K562 (cell line): ENCODE data around the gene KLHL18. TPM values are rescaled to one million over a fixed set of nuclear protein-coding genes. Genes with fewer than 3 reads are reported as not detected.

ENCODE experiments used
- ATAC-seq: fragments of 200-7000 bp; cut with Tn5 transposase; 3 replicates; pipeline ENCODE4 v1.9.1; 2020; ENCODE audit warnings: moderate library complexity
- BruUV-seq: library from RNA; stranded (reverse); fragments of 400-500 nt; replicated peaks from 2 replicates; lab custom pipeline; 2021; lab: Mats Ljungman, UMichigan
- CTCF ChIA-PET: fragments of 300-600 bp; formaldehyde crosslinking; extraction: SDS; loops from one replicate; lab custom pipeline; 2021; ENCODE audit warnings: low intra/inter-chr PET ratio; lab: Yijun Ruan, JAX
- POLR2A ChIA-PET: fragments of 300-600, 350-650 bp; sonication (Branson Sonifier 250); formaldehyde crosslinking; extraction: SDS; loops from one replicate; lab custom pipeline; 2021; ENCODE audit warnings: antibody characterized with exemption, inconsistent platforms; lab: Yijun Ruan, JAX
- DNase-seq, 4 experiments: peaks; one replicate each; pipeline versions ENCODE4 v3.0.0 to v3.0.0-alpha.2; 2011 to 2018; ENCODE audit warnings: low spot score in 3 of 4, mixed read lengths in 3 of 4; ENCODE audit errors: extremely low read depth in 1 of 4
- FAIRE-seq: peaks from 2 replicates; lab custom pipeline; 2011; peaks lifted over from hg19 to GRCh38; lab: Jason Lieb, UNC
- H2AFZ ChIP-seq: 2 replicates; pipeline ENCODE4 v1.6.0; 2011; ENCODE audit warnings: low read depth, low read length, control low read depth, inconsistent platforms
- H3K27ac ChIP-seq: fragments of 200-600 bp; 3 replicates; pipeline ENCODE4 v1.8.0; 2011; ENCODE audit warnings: low read depth, mild to moderate bottlenecking, control low read depth, inconsistent platforms, low read length, moderate library complexity, mixed read lengths; ENCODE audit errors: extremely low read depth
- H3K27me3 ChIP-seq, 2 experiments: fragments of 300-600 bp in 1 of 2; 2 replicates in 1 of 2; 3 replicates in 1 of 2; pipeline versions ENCODE4 v1.6.0 to v1.8.0; 2011; ENCODE audit warnings: inconsistent platforms in 2 of 2, low read length in 2 of 2, mild to moderate bottlenecking in 1 of 2, mixed read lengths in 1 of 2, moderate library complexity in 1 of 2; ENCODE audit not compliant: control insufficient read depth in 2 of 2, insufficient read depth in 2 of 2
- H3K36me3 ChIP-seq: fragments of 300-600 bp; 3 replicates; pipeline ENCODE4 v1.8.0; 2011; ENCODE audit warnings: mild to moderate bottlenecking, low read length, inconsistent platforms; ENCODE audit not compliant: control insufficient read depth, insufficient read depth
- H3K4me1 ChIP-seq, 2 experiments: fragments of 200-600 bp in 1 of 2; replicated peaks in 1 of 2; 2 replicates in 1 of 2; 3 replicates in 1 of 2; pipeline versions ENCODE4 v1.5.1 to v1.8.0; 2011; ENCODE audit warnings: inconsistent platforms in 2 of 2, low read length in 2 of 2, mild to moderate bottlenecking in 1 of 2, mixed read lengths in 1 of 2, moderate library complexity in 1 of 2; ENCODE audit not compliant: control insufficient read depth in 2 of 2, insufficient read depth in 2 of 2
- H3K4me2 ChIP-seq: 2 replicates; pipeline ENCODE4 v1.6.1; 2011; ENCODE audit warnings: low read length, control low read depth, inconsistent platforms, mixed read lengths; ENCODE audit not compliant: insufficient read depth
- H3K4me3 ChIP-seq: fragments of 200-600 bp; sonication (generic), shearing (Covaris generic); 2 replicates; pipeline ENCODE4 v1.5.1; 2016; ENCODE audit warnings: control low read depth, inconsistent platforms
- H3K79me2 ChIP-seq: fragments of 200-600 bp; 3 replicates; pipeline ENCODE4 v1.8.0; 2011; ENCODE audit warnings: low read length, inconsistent platforms; ENCODE audit not compliant: control insufficient read depth, insufficient read depth
- H3K9ac ChIP-seq, 2 experiments: 2 replicates each; pipeline versions ENCODE4 v1.6.0 to v1.6.1; 2011; ENCODE audit warnings: low read depth in 2 of 2, low read length in 2 of 2, control low read depth in 1 of 2, inconsistent platforms in 1 of 2, mild to moderate bottlenecking in 1 of 2, mixed read lengths in 1 of 2; ENCODE audit not compliant: insufficient read depth in 1 of 2
- H3K9me1 ChIP-seq: one replicate; pipeline ENCODE4 v1.6.0; 2011; ENCODE audit warnings: inconsistent platforms, mild to moderate bottlenecking, low read length, moderate library complexity; ENCODE audit not compliant: control insufficient read depth, insufficient read depth
- H3K9me3 ChIP-seq: replicated peaks from 2 replicates; pipeline ENCODE4 v1.5.1; 2011; ENCODE audit warnings: low read depth, low read length, inconsistent platforms; ENCODE audit not compliant: control insufficient read depth, insufficient read depth
- H4K20me1 ChIP-seq: replicated peaks from 2 replicates; pipeline ENCODE4 v1.6.1; 2011; ENCODE audit warnings: low read length, inconsistent platforms, mixed read lengths; ENCODE audit not compliant: control insufficient read depth, insufficient read depth
- ASH1L ChIP-seq: fragments of 450-650 bp; IDR thresholded peaks from 2 replicates; pipeline ENCODE4 v1.6.1; 2018; ENCODE audit warnings: borderline replicate concordance, mild to moderate bottlenecking, low read depth; ENCODE audit not compliant: partially characterized antibody
- HNRNPL ChIP-seq: fragments of 200-400 bp; formaldehyde crosslinking; IDR thresholded peaks from 2 replicates; pipeline ENCODE4 v1.6.1; 2017; ENCODE audit warnings: low read depth, mild to moderate bottlenecking, low read length
- POLR2AphosphoS5 ChIP-seq: IDR thresholded peaks from 2 replicates; pipeline ENCODE4 v1.6.1; 2011; ENCODE audit warnings: mild to moderate bottlenecking, low read depth, low read length, moderate library complexity; ENCODE audit not compliant: control insufficient read depth, insufficient read depth
- TRIM24 ChIP-seq, 2 experiments: fragments of 450-650 bp; IDR thresholded peaks; 2 replicates each; pipeline ENCODE4 v1.6.1; 2016
- ZBTB40 ChIP-seq, 2 experiments: fragments of 450-650 bp in 1 of 2; sonication (generic) in 1 of 2; formaldehyde crosslinking in 1 of 2; IDR thresholded peaks; 2 replicates each; pipeline versions ENCODE4 v1.7.1 to v1.9.0; 2016 to 2022; ENCODE audit warnings: inconsistent platforms in 1 of 2, mild to moderate bottlenecking in 1 of 2, missing genetic modification reagents in 1 of 2
- ZNF282 ChIP-seq: sonication (generic); formaldehyde crosslinking; IDR thresholded peaks from 2 replicates; pipeline ENCODE4 v1.8.1; 2023; ENCODE audit warnings: missing genetic modification reagents
- WGBS: fragments of 100-300 bp; shearing (Covaris generic); methylation state at CpG from one replicate; pipeline ENCODE4 v1.1.6; 2016; ENCODE audit warnings: low coverage, mixed read lengths; ENCODE audit not compliant: insufficient coverage; ENCODE audit errors: missing lambda C conversion rate; 5-methylcytosine and 5-hydroxymethylcytosine counted together
- in situ Hi-C: fragments of 300-500 bp; cut with MboI; formaldehyde crosslinking; loops from 4 replicates; pipeline ENCODE4 v1.15.0; 2018; ENCODE audit warnings: inconsistent platforms, mixed read lengths
- intact Hi-C: fragments of 100-400 bp; cut with micrococcal nuclease; formaldehyde crosslinking; loops from 2 replicates; pipeline ENCODE4 v1.14.2; 2022
- polyA plus RNA-seq, 8 experiments: library from polyadenylated mRNA; depleted of rRNA in 4 of 8; stranded (reverse) in 5 of 8; unstranded in 3 of 8; fragments of >200 nt; fragmentation: Nextera tagmentation in 2 of 8; fragmentation: Illumina TruSeq in 1 of 8; extraction: Ambion mirVana in 2 of 8; extraction: Trizol in 1 of 8; gene quantifications; 2 replicates each; pipeline versions ENCODE4 v1.2.1 to v1.2.3, GENCODE V29; 2011 to 2014; ENCODE audit warnings: inconsistent platforms in 1 of 8, missing spikeins in 1 of 8
- total RNA-seq, 7 experiments: library from RNA; depleted of rRNA in 6 of 7; stranded (reverse); fragments of >200 nt in 6 of 7; fragmentation: Illumina TruSeq in 2 of 7; extraction: Trizol in 2 of 7; gene quantifications; 2 replicates each; pipeline versions ENCODE4 v1.2.1 to v1.2.3, GENCODE V29; 2011 to 2021; ENCODE audit warnings: low replicate concordance in 1 of 7
- TF ChIP-seq, protein P1 (sequence below): sonication (generic); formaldehyde crosslinking; IDR thresholded peaks from 2 replicates; pipeline ENCODE4 v1.8.0; 2023; ENCODE audit warnings: mild to moderate bottlenecking, missing genetic modification reagents

Gene KLHL18
- total and polyA plus RNA-seq, 9 of the 15 experiments (the other 6 are each of a cell fraction or from before 2014, with no cell fraction given), result 26.7 to 97.5 (median 48.7) TPM

GRCh38 chr3:47347217-47347801 lies 64.6 kb downstream of the KLHL18 start:
- ATAC-seq (peak; percentile 78), FAIRE-seq (peak; percentile 52), DNase-seq (peak; percentile 68 to 80 (median 72))
- Histone ChIP-seq H3K27ac (peak overlapping the region; percentile 46; the same call in 2 of the 3 replicates), H3K9me1 (no peaks in the 10 kb centered on the region), H3K4me2 (peak overlapping the region; percentile 53; the same call in 1 of the 2 replicates), H3K9me3 (no peaks in the 10 kb centered on the region), H3K27me3 (no peaks in the 10 kb centered on the region), H3K4me1 (peaks cover 18 to 24% of the 10 kb centered on the region in 2 experiments), H4K20me1 (peaks cover 4% of the 10 kb centered on the region; the same call in 1 of the 2 replicates), H3K79me2 (no peaks in the 10 kb centered on the region), H3K36me3 (peaks cover 41% of the 10 kb centered on the region; the same call in 2 of the 3 replicates), H3K9ac (peak overlapping the region; percentile 9 to 13; a peak in 2 of 4 replicates), H3K4me3 (no peak overlapping the region), H2AFZ (no peak overlapping the region)
- intact Hi-C loops, result no loop called here
- no TSS peak for BruUV-seq
- in situ Hi-C loops, result no loop called here
- POLR2A ChIA-PET, result interaction anchor here (0.6 to 1.9 kb wide), 8 partner anchors 10 to 423 kb away, joined by 3 to 6 read pairs (median 3); no protein-coding TSS in a partner anchor
- CTCF ChIA-PET, result interaction anchor here (0.7 kb wide), 1 partner anchor 97 kb away, joined by 3 read pairs; no protein-coding TSS in a partner anchor
- WGBS, result 3% methylated on average over 4 of the region's 4 CpGs
- TF ChIP-seq POLR2AphosphoS5 (peak; percentile 50), ZBTB40 (IDR thresholded peaks at IDR 0.05) (no peak), ZBTB40 (CRISPR knock-in tag; IDR thresholded peaks at IDR 0.05) (no peak), HNRNPL (no peak), TRIM24 (IDR thresholded peaks at IDR 0.05) (peak in 1 of 2 experiments; percentile 54; a peak in 2 of 4 replicates), ZNF282 (CRISPR knock-in tag) (no peak), ASH1L (no peak)
- TF ChIP-seq, protein P1, sequence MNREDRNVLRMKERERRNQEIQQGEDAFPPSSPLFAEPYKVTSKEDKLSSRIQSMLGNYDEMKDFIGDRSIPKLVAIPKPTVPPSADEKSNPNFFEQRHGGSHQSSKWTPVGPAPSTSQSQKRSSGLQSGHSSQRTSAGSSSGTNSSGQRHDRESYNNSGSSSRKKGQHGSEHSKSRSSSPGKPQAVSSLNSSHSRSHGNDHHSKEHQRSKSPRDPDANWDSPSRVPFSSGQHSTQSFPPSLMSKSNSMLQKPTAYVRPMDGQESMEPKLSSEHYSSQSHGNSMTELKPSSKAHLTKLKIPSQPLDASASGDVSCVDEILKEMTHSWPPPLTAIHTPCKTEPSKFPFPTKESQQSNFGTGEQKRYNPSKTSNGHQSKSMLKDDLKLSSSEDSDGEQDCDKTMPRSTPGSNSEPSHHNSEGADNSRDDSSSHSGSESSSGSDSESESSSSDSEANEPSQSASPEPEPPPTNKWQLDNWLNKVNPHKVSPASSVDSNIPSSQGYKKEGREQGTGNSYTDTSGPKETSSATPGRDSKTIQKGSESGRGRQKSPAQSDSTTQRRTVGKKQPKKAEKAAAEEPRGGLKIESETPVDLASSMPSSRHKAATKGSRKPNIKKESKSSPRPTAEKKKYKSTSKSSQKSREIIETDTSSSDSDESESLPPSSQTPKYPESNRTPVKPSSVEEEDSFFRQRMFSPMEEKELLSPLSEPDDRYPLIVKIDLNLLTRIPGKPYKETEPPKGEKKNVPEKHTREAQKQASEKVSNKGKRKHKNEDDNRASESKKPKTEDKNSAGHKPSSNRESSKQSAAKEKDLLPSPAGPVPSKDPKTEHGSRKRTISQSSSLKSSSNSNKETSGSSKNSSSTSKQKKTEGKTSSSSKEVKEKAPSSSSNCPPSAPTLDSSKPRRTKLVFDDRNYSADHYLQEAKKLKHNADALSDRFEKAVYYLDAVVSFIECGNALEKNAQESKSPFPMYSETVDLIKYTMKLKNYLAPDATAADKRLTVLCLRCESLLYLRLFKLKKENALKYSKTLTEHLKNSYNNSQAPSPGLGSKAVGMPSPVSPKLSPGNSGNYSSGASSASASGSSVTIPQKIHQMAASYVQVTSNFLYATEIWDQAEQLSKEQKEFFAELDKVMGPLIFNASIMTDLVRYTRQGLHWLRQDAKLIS (CRISPR knock-in tag), result peak; percentile 60; the same call in 1 of the 2 replicates
